B cell (primary cell): ENCODE measurements around the gene RAB31. TPM values are rescaled to one million over a fixed set of nuclear protein-coding genes. Genes with fewer than 3 reads are reported as not detected.
A peak's percentile ranks its signal among the peaks of the same experiment; 100 is the strongest.

Experiments
- ATAC-seq: fragments of 200-7000 bp; cut with Tn5 transposase; one replicate; pipeline ENCODE4 v1.10.0; 2021; ENCODE audit warnings: low read depth, mild to moderate bottlenecking, moderate number of reproducible peaks, moderate library complexity
- CTCF ChIA-PET: fragments of 350-600 bp; sonication (Branson Sonifier 250); formaldehyde crosslinking; loops from one replicate; lab custom pipeline; 2021; ENCODE audit warnings: antibody characterized with exemption, inconsistent platforms; lab: Charles Lee
- POLR2A ChIA-PET: fragments of 350-600 bp; sonication (Branson Sonifier 250); formaldehyde crosslinking; loops from one replicate; lab custom pipeline; 2021; ENCODE audit warnings: antibody characterized with exemption; lab: Charles Lee
- DNase-seq: peaks from one replicate; pipeline ENCODE4 v3.0.0; 2013
- H2AFZ ChIP-seq: 2 replicates; pipeline ENCODE4 v1.6.1; 2012; ENCODE audit warnings: mild to moderate bottlenecking, low read depth, low read length; ENCODE audit not compliant: insufficient read depth, poor library complexity, severe bottlenecking
- H3K27ac ChIP-seq, 2 donors: 1 replicate in 1 of 2; 2 replicates in 1 of 2; pipeline ENCODE4 v1.5.1; 2012 to 2013; ENCODE audit warnings: low read length in 2 of 2, mild to moderate bottlenecking in 2 of 2, moderate library complexity in 1 of 2
- H3K27me3 ChIP-seq, 4 experiments: fragments of 200-600 bp in 1 of 4; sonication (generic) in 1 of 4; replicated peaks in 1 of 4; 1 replicate in 2 of 4; 2 replicates in 2 of 4; pipeline versions ENCODE4 v1.6.1 to v1.7.0; 2013 to 2016; ENCODE audit warnings: low read length in 3 of 4, mild to moderate bottlenecking in 2 of 4, mixed read lengths in 1 of 4, moderate library complexity in 1 of 4; ENCODE audit not compliant: insufficient read depth in 4 of 4, control insufficient read depth in 3 of 4; ENCODE audit errors: control extremely low read depth in 1 of 4
- H3K36me3 ChIP-seq, 2 experiments: replicated peaks in 1 of 2; 1 replicate in 1 of 2; 2 replicates in 1 of 2; pipeline versions ENCODE4 v1.6.1 to v1.7.1; 2013; ENCODE audit warnings: low read length in 1 of 2; ENCODE audit not compliant: insufficient read depth in 2 of 2, control insufficient read depth in 1 of 2; ENCODE audit errors: control extremely low read depth in 1 of 2, extremely low read depth in 1 of 2
- H3K4me1 ChIP-seq, 2 donors: fragments of 200-600 bp in 1 of 2; sonication (generic) in 1 of 2; 1 replicate in 1 of 2; 2 replicates in 1 of 2; pipeline versions ENCODE4 v1.5.1 to v1.6.1; 2013 to 2017; ENCODE audit warnings: low read length in 2 of 2; ENCODE audit not compliant: control insufficient read depth in 2 of 2, insufficient read depth in 2 of 2
- H3K4me2 ChIP-seq: replicated peaks from 2 replicates; pipeline ENCODE3; 2012; ENCODE audit warnings: mild to moderate bottlenecking, low read depth, low read length; ENCODE audit not compliant: poor library complexity, severe bottlenecking
- H3K4me3 ChIP-seq, 5 experiments: fragments of 200-600 bp in 1 of 5; sonication (generic) in 1 of 5; 1 replicate in 3 of 5; 2 replicates in 2 of 5; pipeline versions ENCODE4 v1.5.1 to v1.7.0; 2011 to 2016; ENCODE audit warnings: low read length in 4 of 5, mild to moderate bottlenecking in 4 of 5, low read depth in 2 of 5, control low read depth in 1 of 5, moderate library complexity in 1 of 5; ENCODE audit not compliant: insufficient read depth in 1 of 5; ENCODE audit errors: control extremely low read depth in 1 of 5, extremely low read depth in 1 of 5
- H3K79me2 ChIP-seq: fragments of 200-600 bp; sonication (generic); one replicate; pipeline ENCODE4 v1.6.0; 2016; ENCODE audit warnings: low read length; ENCODE audit not compliant: control insufficient read depth, insufficient read depth
- H3K9ac ChIP-seq: fragments of 200-600 bp; sonication (generic); 2 replicates; pipeline ENCODE4 v1.6.1; 2017; ENCODE audit warnings: mild to moderate bottlenecking, low read length, moderate library complexity
- H3K9me3 ChIP-seq, 3 donors: one replicate each; pipeline versions ENCODE4 v1.6.1 to v1.7.1; 2013; ENCODE audit warnings: low read length in 2 of 3; ENCODE audit not compliant: control insufficient read depth in 2 of 3, insufficient read depth in 1 of 3; ENCODE audit errors: control extremely low read depth in 1 of 3
- H4K20me1 ChIP-seq: 2 replicates; pipeline ENCODE4 v1.6.0; 2012; ENCODE audit warnings: mild to moderate bottlenecking, low read length; ENCODE audit not compliant: insufficient read depth, control insufficient read depth, poor library complexity, severe bottlenecking
- H3K27ac Mint-ChIP-seq: one replicate; pipeline ENCODE4 v1.8.0; 2021; ENCODE audit warnings: mixed read lengths
- H3K27me3 Mint-ChIP-seq: one replicate; pipeline ENCODE4 v1.8.0; 2021; ENCODE audit warnings: mixed read lengths
- H3K4me1 Mint-ChIP-seq: one replicate; pipeline ENCODE4 v1.8.0; 2021; ENCODE audit warnings: mixed read lengths
- H3K4me3 Mint-ChIP-seq: one replicate; pipeline ENCODE4 v1.8.0; 2021; ENCODE audit warnings: mixed read lengths
- H3K9me3 Mint-ChIP-seq: one replicate; pipeline ENCODE4 v1.8.0; 2022; ENCODE audit warnings: mixed read lengths; ENCODE audit not compliant: insufficient read depth
- EZH2 ChIP-seq: IDR thresholded peaks from 2 replicates; pipeline ENCODE4 v1.6.1; 2012; ENCODE audit warnings: borderline replicate concordance, low read depth, mild to moderate bottlenecking, moderate library complexity, low read length; ENCODE audit not compliant: insufficient read depth, poor library complexity, severe bottlenecking
- WGBS: methylation state at CpG from one replicate; pipeline ENCODE4 v1.1.5; 2013; ENCODE audit warnings: missing lambda C conversion rate; ENCODE audit not compliant: insufficient coverage; 5-methylcytosine and 5-hydroxymethylcytosine counted together
- intact Hi-C: fragments of 100-400 bp; cut with micrococcal nuclease; formaldehyde crosslinking; loops from one replicate; pipeline ENCODE4 v1.10.0; 2022
- polyA plus RNA-seq: library from polyadenylated mRNA; depleted of rRNA; stranded (reverse); fragments of >200 nt; gene quantifications from 2 replicates; pipeline ENCODE4 v1.2.3, GENCODE V29; 2012
- total RNA-seq, 2 donors: library from RNA; stranded (reverse); fragments of 120-200 nt in 1 of 2; gene quantifications; 1 replicate in 1 of 2; 2 replicates in 1 of 2; pipeline versions ENCODE4 v1.2.3 to v1.2.4, GENCODE V29; 2013 to 2022
- TF ChIP-seq, protein P1 (sequence below): fragments of 200-600 bp; IDR thresholded peaks from one replicate; pipeline ENCODE4 v1.8.0; 2022; ENCODE audit warnings: antibody characterized with exemption, mild to moderate bottlenecking

The RAB31 gene
- total and polyA plus RNA-seq, 2 donors (not counting 1 experiment from before 2014, with no cell fraction given) = 15.5 to 44.6 TPM

DNA sequence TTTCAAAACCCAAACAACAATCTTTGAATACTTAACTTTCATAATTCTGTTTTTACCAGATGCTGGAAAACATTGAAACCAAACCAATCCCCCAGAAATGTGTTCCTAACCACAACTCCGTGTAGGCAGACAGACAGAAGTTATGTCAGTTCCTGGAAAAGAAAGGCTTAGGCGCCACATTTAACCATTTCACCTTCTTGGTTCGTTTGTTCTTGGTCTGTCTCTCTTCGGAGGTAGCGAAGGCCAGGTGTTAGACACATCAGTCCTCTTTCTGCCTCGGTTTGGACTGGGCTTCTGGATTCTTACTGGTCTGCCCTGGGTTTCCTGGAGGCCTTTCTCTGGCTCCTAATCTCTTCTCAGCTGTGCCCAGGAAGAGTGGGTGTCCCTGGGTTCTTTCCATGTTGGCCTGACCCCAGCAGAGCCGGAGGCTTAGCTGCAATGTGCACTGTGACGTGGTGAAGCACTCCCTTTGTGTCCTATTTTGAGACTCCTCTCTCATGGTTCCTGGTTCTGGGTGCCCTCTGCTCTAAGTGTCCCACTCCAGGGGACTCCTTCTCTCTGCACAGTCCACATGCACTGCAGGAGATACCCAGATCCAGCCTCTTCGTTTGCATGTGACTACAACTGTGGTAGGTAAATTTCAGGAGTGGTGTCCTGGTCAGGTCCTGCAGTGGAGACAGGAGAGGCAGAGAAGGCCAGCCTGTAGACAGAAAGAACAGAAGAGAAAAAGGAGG lies 23.1 kb upstream of the RAB31 start:
- Histone ChIP-seq H3K27me3 (peaks cover 0 to 3% (median 2%) of the 10 kb centered on the region in 4 experiments), H3K9me3 (no peaks in the 10 kb centered on the region), H3K36me3 (no peaks in the 10 kb centered on the region), H3K9ac (no peak overlapping the region), H2AFZ (peak overlapping the region; percentile 9), H4K20me1 (no peaks in the 10 kb centered on the region), H3K27ac (no peak overlapping the region), H3K4me3 (no peak overlapping the region), H3K4me2 (no peak overlapping the region), H3K79me2 (no peaks in the 10 kb centered on the region), H3K4me1 (no peaks in the 10 kb centered on the region)
- DNase-seq (no peak), ATAC-seq (no peak)
- WGBS = 40% methylated on average over 8 of the region's 9 CpGs
- ChIA-PET CTCF (no interaction called here), POLR2A (no interaction called here)
- Mint-ChIP-seq H3K4me1 (peaks cover 1% of the 10 kb centered on the region), H3K27ac (no peak overlapping the region), H3K4me3 (no peak overlapping the region), H3K27me3 (peaks cover 9% of the 10 kb centered on the region), H3K9me3 (no peaks in the 10 kb centered on the region)
- intact Hi-C loops = no loop called here
- no peak for TF ChIP-seq EZH2
- TF ChIP-seq, protein P1, sequence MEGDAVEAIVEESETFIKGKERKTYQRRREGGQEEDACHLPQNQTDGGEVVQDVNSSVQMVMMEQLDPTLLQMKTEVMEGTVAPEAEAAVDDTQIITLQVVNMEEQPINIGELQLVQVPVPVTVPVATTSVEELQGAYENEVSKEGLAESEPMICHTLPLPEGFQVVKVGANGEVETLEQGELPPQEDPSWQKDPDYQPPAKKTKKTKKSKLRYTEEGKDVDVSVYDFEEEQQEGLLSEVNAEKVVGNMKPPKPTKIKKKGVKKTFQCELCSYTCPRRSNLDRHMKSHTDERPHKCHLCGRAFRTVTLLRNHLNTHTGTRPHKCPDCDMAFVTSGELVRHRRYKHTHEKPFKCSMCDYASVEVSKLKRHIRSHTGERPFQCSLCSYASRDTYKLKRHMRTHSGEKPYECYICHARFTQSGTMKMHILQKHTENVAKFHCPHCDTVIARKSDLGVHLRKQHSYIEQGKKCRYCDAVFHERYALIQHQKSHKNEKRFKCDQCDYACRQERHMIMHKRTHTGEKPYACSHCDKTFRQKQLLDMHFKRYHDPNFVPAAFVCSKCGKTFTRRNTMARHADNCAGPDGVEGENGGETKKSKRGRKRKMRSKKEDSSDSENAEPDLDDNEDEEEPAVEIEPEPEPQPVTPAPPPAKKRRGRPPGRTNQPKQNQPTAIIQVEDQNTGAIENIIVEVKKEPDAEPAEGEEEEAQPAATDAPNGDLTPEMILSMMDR = no peak

DNA sequence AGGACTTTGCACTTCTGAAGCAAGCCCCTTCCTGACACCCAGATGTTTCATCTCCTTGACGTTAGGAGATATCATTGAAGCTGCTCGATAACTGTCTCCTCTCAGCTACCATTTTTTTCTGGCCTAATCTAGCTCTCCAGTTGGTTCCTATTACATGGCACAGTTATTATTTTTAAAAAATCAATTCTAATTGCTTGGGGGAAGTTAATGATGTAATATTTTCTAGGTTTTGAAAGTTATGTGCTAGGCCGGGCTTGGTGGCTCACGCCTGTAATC lies 22.5 kb upstream of the RAB31 start:
- Histone ChIP-seq H3K36me3 (no peaks in the 10 kb centered on the region), H3K27me3 (peaks cover 0 to 3% (median 2%) of the 10 kb centered on the region in 4 experiments), H3K27ac (no peak overlapping the region), H3K9me3 (no peaks in the 10 kb centered on the region), H4K20me1 (no peaks in the 10 kb centered on the region), H2AFZ (no peak overlapping the region), H3K4me2 (no peak overlapping the region), H3K4me3 (no peak overlapping the region), H3K4me1 (no peaks in the 10 kb centered on the region), H3K79me2 (no peaks in the 10 kb centered on the region), H3K9ac (no peak overlapping the region)
- ChIA-PET CTCF (interaction anchor here (0.7 kb wide), 1 partner anchor 109 kb away, joined by 3 read pairs; no protein-coding TSS in a partner anchor), POLR2A (no interaction called here)
- Mint-ChIP-seq H3K4me3 (no peak overlapping the region), H3K9me3 (no peaks in the 10 kb centered on the region), H3K4me1 (peaks cover 1% of the 10 kb centered on the region), H3K27me3 (peaks cover 9% of the 10 kb centered on the region), H3K27ac (no peak overlapping the region)
- DNase-seq (no peak), ATAC-seq (no peak)
- intact Hi-C loops = no loop called here
- 86% methylated on average over 4 of the region's 4 CpGs for WGBS
- no peak for TF ChIP-seq EZH2
- TF ChIP-seq, protein P1 = no peak
